Measurements from ENCODE around the gene MYZAP. TPM values are rescaled to one million over a fixed set of nuclear protein-coding genes. Genes with fewer than 3 reads are reported as not detected.

MYZAP gene
- total RNA-seq, 1 experiment from 2014 or later: 0.63 TPM

DNA sequence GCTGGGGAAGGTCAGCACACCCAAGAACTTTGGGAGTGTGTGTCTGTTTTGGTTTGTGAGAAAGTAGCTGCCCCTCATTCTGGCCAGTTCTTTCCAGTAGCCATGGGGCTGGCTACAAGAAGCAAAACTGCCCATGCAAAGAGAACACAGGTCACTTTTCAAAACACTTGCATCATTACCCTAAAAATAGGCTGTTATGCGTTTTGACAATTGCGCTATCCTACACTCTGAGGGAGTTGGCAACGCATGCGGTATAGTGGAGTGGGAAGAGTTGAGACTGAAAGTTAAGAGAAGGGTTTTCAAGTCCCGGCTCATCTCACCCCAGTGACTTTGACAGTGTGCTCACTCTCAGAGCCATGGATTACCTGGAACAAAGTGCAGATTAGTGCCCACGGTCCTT is 41.8 kb upstream of the MYZAP start:
- Histone ChIP-seq H3K18ac (ENCODE audit: insufficient read length, low read depth, low read length) (no peak overlapping the region), H3K23me2 (ENCODE audit: insufficient read length, low read depth, low read length, poor library complexity, severe bottlenecking) (no peaks in the 10 kb centered on the region), H2BK15ac (ENCODE audit: low read depth, low read length) (no peak overlapping the region), H3K9me3 (ENCODE audit: control insufficient read depth, low read depth, low read length) (no peaks in the 10 kb centered on the region), H3K23ac (ENCODE audit: insufficient read length, low read depth, low read length) (no peak overlapping the region), H4K20me1 (ENCODE audit: control insufficient read depth, insufficient read depth, insufficient read length) (no peaks in the 10 kb centered on the region), H4K8ac (replicated peaks; ENCODE audit: insufficient read length, low read depth, low read length) (no peak overlapping the region), H2BK12ac (ENCODE audit: insufficient read length, low read depth, low read length) (no peak overlapping the region), H3K56ac (ENCODE audit: insufficient read length, low read depth, low read length) (no peak overlapping the region), H3K79me1 (ENCODE audit: insufficient read depth, low read depth, low read length, poor library complexity, severe bottlenecking) (no peaks in the 10 kb centered on the region), H2AFZ (ENCODE audit: low read length) (no peak overlapping the region), H2BK120ac (ENCODE audit: low read depth, low read length, poor library complexity, severe bottlenecking) (no peak overlapping the region), H4K91ac (ENCODE audit: insufficient read length, low read depth, low read length) (no peak overlapping the region), H3K27me3 (ENCODE audit: insufficient read depth, low read length) (no peaks in the 10 kb centered on the region), H3K9ac (ENCODE audit: extremely low read depth, insufficient read length, low read length) (no peak overlapping the region), H3K4me2 (ENCODE audit: insufficient read depth, insufficient read length, low read length) (no peak overlapping the region), H3K14ac (ENCODE audit: insufficient read depth, low read length) (no peak overlapping the region), H2AK5ac (ENCODE audit: insufficient read length, low read length) (no peak overlapping the region), H3K4ac (ENCODE audit: low read depth, low read length) (no peak overlapping the region), H3K79me2 (ENCODE audit: insufficient read depth, low read length) (no peaks in the 10 kb centered on the region), H4K5ac (ENCODE audit: insufficient read length, low read depth, low read length) (no peak overlapping the region), H2BK20ac (ENCODE audit: low read depth, low read length, poor library complexity, severe bottlenecking) (no peak overlapping the region), H3T11ph (ENCODE audit: low read length) (no peak overlapping the region), H2BK5ac (ENCODE audit: insufficient read length, low read length) (no peak overlapping the region), H3K4me1 (ENCODE audit: insufficient read depth, low read length) (peaks cover 6% of the 10 kb centered on the region; the same call in 1 of the 2 replicates), H3K27ac (ENCODE audit: insufficient read length, low read depth, low read length) (no peak overlapping the region)
- Mint-ChIP-seq H3K9me3 (no peaks in the 10 kb centered on the region), H3K27me3 (ENCODE audit: low read depth) (no peaks in the 10 kb centered on the region), H3K36me3 (ENCODE audit: insufficient read depth in 1 of 3, low read depth in 3 of 3) (peaks cover 25 to 54% (median 52%) of the 10 kb centered on the region in 3 experiments; a peak in 6 of 7 replicates), H3K27ac (peak overlapping the region in 1 of 3 experiments; percentile 56; a peak in 1 of 7 replicates), H3K4me3 (no peak overlapping the region), H3K4me1 (peaks cover 35 to 44% of the 10 kb centered on the region in 2 experiments)
- TF ChIP-seq, protein P1, sequence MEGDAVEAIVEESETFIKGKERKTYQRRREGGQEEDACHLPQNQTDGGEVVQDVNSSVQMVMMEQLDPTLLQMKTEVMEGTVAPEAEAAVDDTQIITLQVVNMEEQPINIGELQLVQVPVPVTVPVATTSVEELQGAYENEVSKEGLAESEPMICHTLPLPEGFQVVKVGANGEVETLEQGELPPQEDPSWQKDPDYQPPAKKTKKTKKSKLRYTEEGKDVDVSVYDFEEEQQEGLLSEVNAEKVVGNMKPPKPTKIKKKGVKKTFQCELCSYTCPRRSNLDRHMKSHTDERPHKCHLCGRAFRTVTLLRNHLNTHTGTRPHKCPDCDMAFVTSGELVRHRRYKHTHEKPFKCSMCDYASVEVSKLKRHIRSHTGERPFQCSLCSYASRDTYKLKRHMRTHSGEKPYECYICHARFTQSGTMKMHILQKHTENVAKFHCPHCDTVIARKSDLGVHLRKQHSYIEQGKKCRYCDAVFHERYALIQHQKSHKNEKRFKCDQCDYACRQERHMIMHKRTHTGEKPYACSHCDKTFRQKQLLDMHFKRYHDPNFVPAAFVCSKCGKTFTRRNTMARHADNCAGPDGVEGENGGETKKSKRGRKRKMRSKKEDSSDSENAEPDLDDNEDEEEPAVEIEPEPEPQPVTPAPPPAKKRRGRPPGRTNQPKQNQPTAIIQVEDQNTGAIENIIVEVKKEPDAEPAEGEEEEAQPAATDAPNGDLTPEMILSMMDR (conservative IDR thresholded peaks at IDR 0.05): no peak
- no peak for DNase-seq
- WGBS (ENCODE audit: extremely low coverage, insufficient read length, low lambda C conversion rate): no CpG with 5 or more reads among the region's 6 CpGs
